Activated T-cell treated with anti-CD3 and anti-CD28 coated beads, Interleukin-2, amount 50 U/mL, for 72 hours (primary cell): ENCODE data around the gene MAX. TPM values are rescaled to one million over a fixed set of nuclear protein-coding genes. Genes with fewer than 3 reads are reported as not detected.

Experiments used
- ATAC-seq, 2 donors: fragments of 150-1000 bp; cut with Tn5 transposase; replicated peaks in 1 of 2; 2 replicates each; pipeline ENCODE4 v1.10.0; 2021; ENCODE audit warnings: moderate library complexity in 2 of 2, mild to moderate bottlenecking in 1 of 2
- DNase-seq, 2 donors: peaks; one replicate each; pipeline ENCODE4 v3.0.0; 2021 to 2022; ENCODE audit warnings: mixed read lengths in 1 of 2
- H3K27ac Mint-ChIP-seq: one replicate; pipeline ENCODE4 v1.8.0; 2022; ENCODE audit warnings: mild to moderate bottlenecking, moderate library complexity, mixed read lengths
- H3K27me3 Mint-ChIP-seq: one replicate; pipeline ENCODE4 v1.8.0; 2022; ENCODE audit warnings: low read depth, mixed read lengths
- H3K36me3 Mint-ChIP-seq, 2 donors: one replicate each; pipeline ENCODE4 v1.8.0; 2022; ENCODE audit warnings: mixed read lengths in 2 of 2, mild to moderate bottlenecking in 1 of 2; ENCODE audit not compliant: insufficient read depth in 2 of 2
- H3K4me1 Mint-ChIP-seq: one replicate; pipeline ENCODE4 v1.8.0; 2022; ENCODE audit warnings: low read depth, mixed read lengths
- H3K4me3 Mint-ChIP-seq, 2 donors: one replicate each; pipeline ENCODE4 v1.8.0; 2022; ENCODE audit warnings: mild to moderate bottlenecking in 2 of 2, mixed read lengths in 2 of 2, moderate library complexity in 2 of 2
- H3K9me3 Mint-ChIP-seq, 2 donors: one replicate each; pipeline ENCODE4 v1.8.0; 2022; ENCODE audit warnings: mixed read lengths in 2 of 2
- total RNA-seq, 2 donors: library from RNA; stranded (reverse); gene quantifications; one replicate each; pipeline ENCODE4 v1.2.3, GENCODE V29; 2022

The MAX gene
- total RNA-seq, 2 donors from 2014 or later: 115 to 118 TPM

DNA sequence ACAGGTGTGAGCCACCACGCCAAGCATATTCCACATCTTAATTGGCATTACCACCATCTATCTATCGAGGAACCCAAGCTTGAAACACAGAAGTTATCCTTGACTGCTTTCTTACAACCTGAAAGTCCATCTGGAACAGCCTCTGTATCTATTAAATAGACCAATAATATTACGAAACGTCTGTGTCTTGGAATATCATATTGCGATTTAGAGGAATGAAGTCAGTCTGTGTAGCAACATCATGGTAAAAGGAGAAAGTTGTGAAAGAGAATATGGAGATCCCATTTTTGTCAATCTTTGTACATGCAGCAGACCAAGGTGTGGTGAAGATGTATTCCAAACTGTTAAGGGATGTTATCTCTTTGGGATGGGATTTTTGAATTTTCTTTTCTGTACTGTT, 25.8 kb upstream of the MAX start:
- no peaks in the 10 kb centered on the region for H3K36me3 Mint-ChIP-seq
- no peak for DNase-seq
- H3K4me1 Mint-ChIP-seq: no peaks in the 10 kb centered on the region
- no peak overlapping the region for H3K4me3 Mint-ChIP-seq
- H3K9me3 Mint-ChIP-seq: no peaks in the 10 kb centered on the region
- H3K27me3 Mint-ChIP-seq: peaks cover 16% of the 10 kb centered on the region
- no peak for ATAC-seq
- H3K27ac Mint-ChIP-seq: no peak overlapping the region

DNA sequence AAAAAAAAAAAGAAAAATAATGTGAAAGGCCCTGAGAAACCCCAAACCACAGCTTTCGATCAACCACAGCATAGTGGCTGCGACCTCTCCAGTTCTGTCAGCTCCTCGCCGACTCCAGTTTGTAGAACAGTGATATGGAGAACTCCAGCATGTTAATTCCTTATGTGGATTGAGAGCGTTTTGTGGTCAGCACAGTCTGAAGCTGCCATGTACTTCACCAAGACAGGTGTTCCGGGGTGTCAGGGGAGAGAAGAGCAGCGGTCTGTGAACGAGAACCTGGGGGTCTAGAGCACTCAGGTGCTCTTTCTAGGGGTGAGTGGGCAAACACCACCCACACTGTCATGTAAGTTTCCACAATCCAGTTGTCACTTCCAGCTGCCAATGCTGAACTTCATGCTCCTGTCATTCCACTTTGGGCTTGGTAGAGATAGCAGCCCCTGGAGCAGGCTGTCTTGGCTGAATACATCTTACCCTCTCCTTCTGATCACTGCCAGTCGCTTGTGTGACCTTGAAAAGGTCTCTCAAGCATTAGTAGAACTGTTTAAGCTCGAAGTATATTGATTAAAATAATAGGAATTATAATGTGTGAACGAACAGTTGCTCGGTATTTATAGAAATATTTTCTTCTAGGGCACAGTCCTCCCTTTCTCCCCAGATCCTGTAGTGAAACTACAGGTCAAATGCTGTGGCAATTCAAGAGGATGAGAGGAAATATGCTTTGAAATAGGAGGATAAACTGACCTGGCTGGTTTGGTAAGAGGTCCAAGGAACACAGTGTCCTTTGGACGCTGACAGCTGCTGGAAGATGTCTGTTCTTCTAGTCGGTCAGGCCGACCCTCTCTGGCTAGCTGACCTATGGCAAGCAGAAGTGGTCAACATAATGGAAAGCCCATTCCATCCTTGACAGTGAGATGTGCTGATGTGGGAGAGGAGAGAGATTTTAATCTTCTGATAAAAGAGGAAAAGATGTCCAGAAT, 15.7 kb upstream of the MAX start:
- no peak for DNase-seq
- Mint-ChIP-seq H3K36me3 (no peaks in the 10 kb centered on the region), H3K9me3 (no peaks in the 10 kb centered on the region), H3K27me3 (no peaks in the 10 kb centered on the region), H3K4me1 (peaks cover 6% of the 10 kb centered on the region), H3K27ac (no peak overlapping the region), H3K4me3 (no peak overlapping the region)
- no peak for ATAC-seq

GRCh38 chr14:65115615-65116014, 13.3 kb upstream of the MAX start:
- no peak overlapping the region for H3K4me3 Mint-ChIP-seq
- no peak for DNase-seq
- ATAC-seq: no peak
- H3K27ac Mint-ChIP-seq: no peak overlapping the region
- H3K9me3 Mint-ChIP-seq: no peaks in the 10 kb centered on the region
- peaks cover 6% of the 10 kb centered on the region for H3K4me1 Mint-ChIP-seq
- no peaks in the 10 kb centered on the region for H3K27me3 Mint-ChIP-seq
- no peaks in the 10 kb centered on the region for H3K36me3 Mint-ChIP-seq

DNA sequence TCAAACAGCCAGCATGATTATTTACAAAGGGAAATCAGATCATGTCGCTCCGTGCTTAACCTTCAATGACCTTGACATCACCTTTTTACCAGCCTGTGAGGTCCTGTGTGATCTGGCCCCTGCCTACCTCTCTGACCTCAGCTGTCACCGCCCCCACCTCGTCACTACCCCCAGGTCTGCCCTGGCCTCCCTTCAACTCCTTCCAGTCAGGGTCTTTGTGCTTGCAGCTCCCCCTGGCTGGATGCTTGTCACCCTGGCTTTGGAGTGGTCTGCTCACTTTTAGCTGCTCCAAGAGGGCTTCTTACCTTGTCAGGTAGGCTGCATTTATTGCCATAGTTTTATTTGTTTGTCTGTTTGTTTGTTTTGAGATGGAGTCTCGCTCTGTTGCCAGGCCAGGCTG, 8.2 kb upstream of the MAX start:
- Mint-ChIP-seq H3K36me3 (no peaks in the 10 kb centered on the region), H3K4me3 (no peak overlapping the region), H3K9me3 (no peaks in the 10 kb centered on the region), H3K27ac (no peak overlapping the region), H3K4me1 (no peaks in the 10 kb centered on the region), H3K27me3 (no peaks in the 10 kb centered on the region)
- DNase-seq: no peak
- no peak for ATAC-seq

GRCh38 chr14:65109357-65109756, 7.0 kb upstream of the MAX start:
- Mint-ChIP-seq H3K27ac (no peak overlapping the region), H3K4me1 (no peaks in the 10 kb centered on the region), H3K36me3 (no peaks in the 10 kb centered on the region), H3K27me3 (peaks cover 7% of the 10 kb centered on the region), H3K9me3 (no peaks in the 10 kb centered on the region), H3K4me3 (no peak overlapping the region)
- no peak for ATAC-seq
- DNase-seq: no peak

GRCh38 chr14:65107200-65107599, 4.9 kb upstream of the MAX start:
- H3K4me3 Mint-ChIP-seq: no peak overlapping the region
- ATAC-seq (no peak), DNase-seq (no peak)
- no peaks in the 10 kb centered on the region for H3K9me3 Mint-ChIP-seq
- H3K4me1 Mint-ChIP-seq: peaks cover 10% of the 10 kb centered on the region
- H3K27ac Mint-ChIP-seq: no peak overlapping the region
- peaks cover 2% of the 10 kb centered on the region in 2 donors for H3K36me3 Mint-ChIP-seq
- H3K27me3 Mint-ChIP-seq: peaks cover 12% of the 10 kb centered on the region

GRCh38 chr14:65106736-65107135, 4.4 kb upstream of the MAX start:
- Mint-ChIP-seq H3K4me1 (peaks cover 10% of the 10 kb centered on the region), H3K36me3 (peaks cover 3% of the 10 kb centered on the region in 2 donors), H3K9me3 (no peaks in the 10 kb centered on the region), H3K4me3 (no peak overlapping the region), H3K27me3 (peaks cover 12% of the 10 kb centered on the region), H3K27ac (no peak overlapping the region)
- ATAC-seq (no peak), DNase-seq (no peak)

- no peaks in the 10 kb centered on the region for H3K9me3 Mint-ChIP-seq
- H3K4me3 Mint-ChIP-seq: no peak overlapping the region
- peaks cover 4% of the 10 kb centered on the region in 2 donors for H3K36me3 Mint-ChIP-seq
- no peak overlapping the region for H3K27ac Mint-ChIP-seq
- peaks cover 10% of the 10 kb centered on the region for H3K4me1 Mint-ChIP-seq
- peaks cover 12% of the 10 kb centered on the region for H3K27me3 Mint-ChIP-seq
- ATAC-seq (no peak), DNase-seq (no peak)
Measured at GRCh38 chr14:65106316-65106715, 4.0 kb upstream of the MAX start.

DNA sequence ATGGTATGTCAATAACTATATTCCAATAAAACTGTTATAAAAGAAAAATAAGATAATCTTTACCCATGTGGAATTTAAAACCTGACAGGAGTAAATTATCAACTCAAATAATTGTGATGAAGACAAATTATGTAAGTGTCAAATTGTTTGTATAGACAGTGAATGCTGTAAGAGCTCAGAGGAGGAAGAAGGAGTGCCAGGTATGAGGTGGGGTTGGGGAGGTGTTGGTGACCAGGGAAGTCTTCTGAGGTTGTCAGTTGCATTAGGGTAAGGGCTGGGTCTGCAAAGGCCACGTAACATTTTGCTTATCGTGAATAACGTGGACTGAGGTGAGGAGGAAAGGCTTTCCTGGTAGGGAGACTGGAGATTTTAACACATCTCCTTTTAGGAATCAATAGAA, 2.5 kb upstream of the MAX start:
- no peak overlapping the region for H3K27ac Mint-ChIP-seq
- peaks cover 7 to 11% of the 10 kb centered on the region in 2 donors for H3K36me3 Mint-ChIP-seq
- no peak for DNase-seq
- H3K27me3 Mint-ChIP-seq: peaks cover 12% of the 10 kb centered on the region
- H3K4me1 Mint-ChIP-seq: peaks cover 23% of the 10 kb centered on the region
- H3K4me3 Mint-ChIP-seq: no peak overlapping the region
- no peak for ATAC-seq
- H3K9me3 Mint-ChIP-seq: no peaks in the 10 kb centered on the region

DNA sequence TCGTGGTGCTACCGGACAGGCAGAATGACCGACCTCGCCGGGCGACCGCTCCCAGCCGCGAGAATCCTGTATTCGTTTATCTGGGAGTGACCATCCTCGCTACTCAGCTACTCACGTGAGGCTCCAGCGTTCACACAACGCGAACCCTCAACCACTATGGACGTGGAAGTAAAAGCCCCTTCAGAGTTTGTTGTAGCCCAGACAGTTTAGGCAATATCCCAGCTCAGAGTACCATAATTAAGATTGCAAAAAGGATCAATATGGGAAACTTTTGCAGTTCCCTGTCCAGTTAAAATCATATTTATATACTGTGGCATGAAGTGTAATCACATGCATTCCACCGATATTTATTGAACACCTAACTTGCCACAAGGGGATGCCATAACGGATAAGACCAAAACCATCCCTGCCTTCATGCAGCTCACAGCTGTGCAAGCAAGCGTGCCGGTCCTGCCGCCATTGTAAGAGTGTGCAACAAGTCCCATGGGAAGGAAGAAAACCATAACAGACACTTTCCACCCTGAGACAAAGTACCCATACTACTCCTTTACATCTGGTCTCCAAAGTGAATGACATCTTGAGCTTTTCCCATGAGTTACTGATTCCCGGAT, 938 bp upstream of the MAX start:
- ATAC-seq: no peak
- peak overlapping the region; percentile 77 to 89 for H3K4me3 Mint-ChIP-seq
- peak; percentile 8 to 13 for DNase-seq

DNA sequence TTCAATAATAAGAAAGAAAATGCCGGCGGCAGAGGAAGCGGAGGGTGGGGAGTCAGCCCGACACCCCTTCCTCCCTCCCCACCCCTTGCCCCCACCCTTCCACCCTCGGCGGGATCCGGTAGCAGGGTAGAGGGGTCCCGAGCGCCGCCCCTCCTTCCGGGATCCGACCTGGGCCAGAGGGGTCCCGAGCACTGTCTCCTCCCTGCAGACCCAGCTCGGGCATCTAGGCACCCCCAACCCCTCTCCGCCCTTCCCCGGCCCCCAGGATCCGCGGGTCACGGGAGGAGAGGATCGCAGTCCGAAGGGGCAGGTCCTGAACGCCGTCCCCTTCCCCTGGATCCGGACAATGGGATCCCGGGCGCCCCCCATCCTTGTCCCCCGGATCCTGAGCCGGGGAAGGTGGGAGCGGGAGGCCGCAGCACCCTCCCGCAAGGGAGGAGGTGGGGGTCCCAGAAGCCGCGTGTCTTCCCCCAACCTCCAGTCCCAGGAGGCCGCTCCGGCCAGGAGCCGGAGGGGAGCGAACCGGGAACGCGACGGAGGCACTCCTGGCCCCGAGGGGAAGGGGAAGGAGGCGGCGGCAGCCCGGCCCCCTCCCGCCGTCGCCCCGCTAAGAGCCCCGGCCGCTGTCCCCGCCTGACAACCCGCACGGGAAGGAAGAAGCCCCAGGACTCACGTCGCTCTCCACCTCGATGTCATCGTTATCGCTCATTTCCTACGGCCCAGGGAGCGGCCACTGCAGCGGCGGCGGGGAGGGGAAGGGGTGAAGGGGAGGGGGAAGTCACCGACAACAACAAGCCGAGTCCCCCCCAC, 481 bp downstream of the MAX start:
- peaks cover 49% of the 10 kb centered on the region for H3K4me1 Mint-ChIP-seq

More for the DNA sequence above, 938 bp upstream of the MAX start:
- peaks cover 12% of the 10 kb centered on the region for H3K27me3 Mint-ChIP-seq
- H3K4me1 Mint-ChIP-seq: peaks cover 38% of the 10 kb centered on the region
- no peak overlapping the region for H3K27ac Mint-ChIP-seq
- H3K9me3 Mint-ChIP-seq: no peaks in the 10 kb centered on the region
- peaks cover 7 to 17% of the 10 kb centered on the region in 2 donors for H3K36me3 Mint-ChIP-seq

GRCh38 chr14:65100922-65101541, 1.3 kb downstream of the MAX start:
- Mint-ChIP-seq H3K4me3 (peak overlapping the region; percentile 89 to 99), H3K27me3 (peaks cover 12% of the 10 kb centered on the region), H3K36me3 (peaks cover 7 to 24% of the 10 kb centered on the region in 2 donors), H3K9me3 (no peaks in the 10 kb centered on the region), H3K4me1 (peaks cover 57% of the 10 kb centered on the region), H3K27ac (peak overlapping the region; percentile 99)
- DNase-seq (no peak), ATAC-seq (no peak)

More for the DNA sequence above, 481 bp downstream of the MAX start:
- Mint-ChIP-seq H3K9me3 (no peaks in the 10 kb centered on the region), H3K4me3 (peak overlapping the region; percentile 89 to 99), H3K36me3 (peaks cover 7 to 23% of the 10 kb centered on the region in 2 donors), H3K27me3 (peaks cover 12% of the 10 kb centered on the region), H3K27ac (peak overlapping the region; percentile 99)
- DNase-seq (peak; percentile 38 to 43), ATAC-seq (peak in 1 of 2 donors; percentile 4)
